Measurements from ENCODE around the gene XCL1. TPM values are rescaled to one million over a fixed set of nuclear protein-coding genes. Genes with fewer than 3 reads are reported as not detected.

Gene XCL1
- total RNA-seq, 2 donors from 2014 or later: 0.75 to 1.4 TPM

- no peak overlapping the region for H3K4me3 Mint-ChIP-seq
- H3K27ac Mint-ChIP-seq: no peak overlapping the region
Observed at GRCh38 chr1:168606096-168606495, 29.7 kb downstream of the XCL1 start.

GRCh38 chr1:168607872-168608428, 31.5 kb downstream of the XCL1 start:
- H3K4me3 ChIP-seq (ENCODE audit: low read length): no peak overlapping the region
- WGBS, 2 experiments (ENCODE audit: insufficient coverage in 1 of 2, insufficient read length in 1 of 2): 93 to 95% methylated on average over 3 of the region's 3 CpGs
- H3K27ac Mint-ChIP-seq: no peak overlapping the region

More at GRCh38 chr1:168606096-168606495, 29.7 kb downstream of the XCL1 start:
- H3K4me3 ChIP-seq (ENCODE audit: low read length): no peak overlapping the region
- no peaks in the 10 kb centered on the region for H3K9me3 ChIP-seq (ENCODE audit: control insufficient read depth, low read length)
- H3K27me3 ChIP-seq (ENCODE audit: control insufficient read depth, insufficient read depth, low read length, poor library complexity, severe bottlenecking): no peaks in the 10 kb centered on the region
- H3K27me3 Mint-ChIP-seq (ENCODE audit: insufficient read depth): no peaks in the 10 kb centered on the region
- no peak overlapping the region for H3K27ac ChIP-seq (ENCODE audit: low read depth, low read length)
- TF ChIP-seq CTCF (conservative IDR thresholded peaks at IDR 0.05): no peak
- H3K4me1 ChIP-seq (ENCODE audit: control insufficient read depth, insufficient read depth, low read length): no peaks in the 10 kb centered on the region
- H3K4me1 Mint-ChIP-seq: peaks cover 3% of the 10 kb centered on the region
- H3K36me3 ChIP-seq (ENCODE audit: control insufficient read depth, insufficient read depth, low read length): no peaks in the 10 kb centered on the region
- no peak overlapping the region for H3K9ac ChIP-seq (ENCODE audit: extremely low read depth, low read length, poor library complexity, severe bottlenecking)
- no peak for DNase-seq
- no peaks in the 10 kb centered on the region for H3K36me3 Mint-ChIP-seq (ENCODE audit: low read depth)
- H3K9me3 Mint-ChIP-seq: no peaks in the 10 kb centered on the region

GRCh38 chr1:168608796-168609715, 32.7 kb downstream of the XCL1 start:
- TF ChIP-seq CTCF (conservative IDR thresholded peaks at IDR 0.05): no peak
- Mint-ChIP-seq H3K4me1 (peaks cover 3% of the 10 kb centered on the region), H3K27me3 (ENCODE audit: insufficient read depth) (no peaks in the 10 kb centered on the region), H3K4me3 (no peak overlapping the region), H3K36me3 (ENCODE audit: low read depth) (no peaks in the 10 kb centered on the region), H3K27ac (no peak overlapping the region), H3K9me3 (no peaks in the 10 kb centered on the region)
- no peaks in the 10 kb centered on the region for H3K36me3 ChIP-seq (ENCODE audit: control insufficient read depth, insufficient read depth, low read length)
- H3K27ac ChIP-seq (ENCODE audit: low read depth, low read length): peak overlapping the region; percentile 43
- no peaks in the 10 kb centered on the region for H3K9me3 ChIP-seq (ENCODE audit: control insufficient read depth, low read length)
- no peak overlapping the region for H3K4me3 ChIP-seq (ENCODE audit: low read length)
- DNase-seq: peak; percentile 78
- no peaks in the 10 kb centered on the region for H3K27me3 ChIP-seq (ENCODE audit: control insufficient read depth, insufficient read depth, low read length, poor library complexity, severe bottlenecking)
- H3K4me1 ChIP-seq (ENCODE audit: control insufficient read depth, insufficient read depth, low read length): no peaks in the 10 kb centered on the region
- 72 to 77% methylated on average over 18 to 20 of the region's 20 CpGs for WGBS, 2 experiments (ENCODE audit: insufficient coverage in 1 of 2, insufficient read length in 1 of 2)
- H3K9ac ChIP-seq (ENCODE audit: extremely low read depth, low read length, poor library complexity, severe bottlenecking): no peak overlapping the region

More at GRCh38 chr1:168607872-168608428, 31.5 kb downstream of the XCL1 start:
- H3K9me3 Mint-ChIP-seq: no peaks in the 10 kb centered on the region
- no peaks in the 10 kb centered on the region for H3K36me3 Mint-ChIP-seq (ENCODE audit: low read depth)
- Histone ChIP-seq H3K27me3 (ENCODE audit: control insufficient read depth, insufficient read depth, low read length, poor library complexity, severe bottlenecking) (no peaks in the 10 kb centered on the region), H3K4me1 (ENCODE audit: control insufficient read depth, insufficient read depth, low read length) (no peaks in the 10 kb centered on the region), H3K9ac (ENCODE audit: extremely low read depth, low read length, poor library complexity, severe bottlenecking) (no peak overlapping the region), H3K36me3 (ENCODE audit: control insufficient read depth, insufficient read depth, low read length) (no peaks in the 10 kb centered on the region), H3K9me3 (ENCODE audit: control insufficient read depth, low read length) (no peaks in the 10 kb centered on the region), H3K27ac (ENCODE audit: low read depth, low read length) (no peak overlapping the region)
- no peak for TF ChIP-seq CTCF (conservative IDR thresholded peaks at IDR 0.05)
- DNase-seq: no peak
- H3K4me1 Mint-ChIP-seq: peaks cover 3% of the 10 kb centered on the region
- H3K27me3 Mint-ChIP-seq (ENCODE audit: insufficient read depth): no peaks in the 10 kb centered on the region
- no peak overlapping the region for H3K4me3 Mint-ChIP-seq

All from endodermal cell (in vitro differentiated cells).